RWPE1 (cell line): ENCODE results near the gene TBC1D13.
"Not testable (repeated sequence)": the region's sequence is repeated elsewhere in the genome, so short reads cannot be mapped to it uniquely, and the experiment has no call there.

Source experiments
- CTCF ChIA-PET: fragments of 350-600 bp; sonication (Branson Sonifier 250); formaldehyde crosslinking; extraction: SDS; loops from one replicate; lab custom pipeline; 2021; lab: Yijun Ruan, JAX
- POLR2A ChIA-PET: fragments of 400-600 bp; formaldehyde crosslinking; extraction: SDS; loops from one replicate; lab custom pipeline; 2020; ENCODE audit warnings: antibody characterized with exemption; ENCODE audit not compliant: low non-redundant PET; lab: Yijun Ruan, JAX
- DNase-seq: peaks from one replicate; pipeline ENCODE4 v3.0.0; 2012; ENCODE audit warnings: low spot score
- H3K27ac ChIP-seq: fragments of 450-650 bp; 2 replicates; pipeline ENCODE4 v1.5.1; 2017
- CTCF ChIP-seq: fragments of 450-650 bp; conservative IDR thresholded peaks from 2 replicates; pipeline ENCODE4 v1.5.1; 2017; ENCODE audit warnings: low read depth, mild to moderate bottlenecking

TBC1D13 gene

GRCh38 chr9:128771094-128771721 is 15.8 kb upstream of the TBC1D13 start:
- TF ChIP-seq CTCF, result no peak
- ChIA-PET POLR2A (interaction anchor here (0.7 kb wide), 1 partner anchor 18 kb away, joined by 4 read pairs; no protein-coding TSS in a partner anchor), CTCF (interaction anchor here (1.2 to 1.3 kb wide), 2 partner anchors 38 to 47 kb away, joined by 3 to 6 read pairs; no protein-coding TSS in a partner anchor)
- DNase-seq, result no peak
- peak overlapping the region; percentile 91 for H3K27ac ChIP-seq

- peak within 1 kb of the TSS; percentile 91 for H3K27ac ChIP-seq
- no peak for TF ChIP-seq CTCF
- peak; percentile 100 for DNase-seq
- ChIA-PET POLR2A (interaction anchor here (0.5 to 0.8 kb wide), 3 partner anchors 46 to 991 kb away, joined by 3 to 12 read pairs (median 9); partner anchors contain the start of gene ENDOG), CTCF (interaction anchor here (0.7 to 1.3 kb wide), 2 partner anchors 46 to 312 kb away, joined by 6 read pairs; no protein-coding TSS in a partner anchor)
Observed at GRCh38 chr9:128771745-128772519, 15.1 kb upstream of the TBC1D13 start, which contains the start of gene ZER1. Gene ZER1 (minus strand): TSS chr9:128771927. CDS start chr9:128755565, 16,362 bp downstream.

DNA sequence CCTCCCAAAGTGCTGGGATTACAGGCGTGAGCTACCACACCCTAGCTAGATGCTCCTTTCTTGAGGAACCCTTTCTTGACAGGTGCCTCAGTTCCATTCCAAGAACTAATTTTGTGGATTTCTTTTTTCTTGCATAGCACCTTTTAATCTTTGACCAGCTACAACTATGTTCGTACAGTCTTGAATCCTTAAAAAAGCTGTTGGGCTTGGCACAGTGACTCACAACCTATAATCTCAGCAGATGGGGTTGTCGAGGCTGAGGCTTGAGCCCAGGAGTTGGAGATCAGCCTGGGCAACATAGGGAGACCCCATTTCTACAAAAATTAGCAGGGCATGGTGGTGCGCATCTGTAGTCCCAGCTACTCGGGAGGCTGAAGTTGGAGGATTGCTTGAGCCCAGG is 14.0 kb upstream of the TBC1D13 start:
- ChIA-PET CTCF (interaction anchor here (0.7 kb wide), 3 partner anchors 10 to 250 kb away, joined by 3 to 4 read pairs (median 3); no protein-coding TSS in a partner anchor), POLR2A (interaction anchor here (0.8 kb wide), 1 partner anchor 45 kb away, joined by 3 read pairs; the partner anchor contains the start of gene ENDOG)
- TF ChIP-seq CTCF, result no peak
- DNase-seq, result no peak
- H3K27ac ChIP-seq, result peak overlapping the region; percentile 91; the same call in 1 of the 2 replicates

- no peak for DNase-seq
- no peak overlapping the region for H3K27ac ChIP-seq
- no peak for TF ChIP-seq CTCF
- ChIA-PET POLR2A (no interaction called here), CTCF (no interaction called here)
Observed at GRCh38 chr9:128774804-128775203, 12.2 kb upstream of the TBC1D13 start.

GRCh38 chr9:128780093-128780492 is 7.0 kb upstream of the TBC1D13 start:
- DNase-seq, CTCF ChIA-PET, POLR2A ChIA-PET, H3K27ac ChIP-seq: not testable (repeated sequence)

DNA sequence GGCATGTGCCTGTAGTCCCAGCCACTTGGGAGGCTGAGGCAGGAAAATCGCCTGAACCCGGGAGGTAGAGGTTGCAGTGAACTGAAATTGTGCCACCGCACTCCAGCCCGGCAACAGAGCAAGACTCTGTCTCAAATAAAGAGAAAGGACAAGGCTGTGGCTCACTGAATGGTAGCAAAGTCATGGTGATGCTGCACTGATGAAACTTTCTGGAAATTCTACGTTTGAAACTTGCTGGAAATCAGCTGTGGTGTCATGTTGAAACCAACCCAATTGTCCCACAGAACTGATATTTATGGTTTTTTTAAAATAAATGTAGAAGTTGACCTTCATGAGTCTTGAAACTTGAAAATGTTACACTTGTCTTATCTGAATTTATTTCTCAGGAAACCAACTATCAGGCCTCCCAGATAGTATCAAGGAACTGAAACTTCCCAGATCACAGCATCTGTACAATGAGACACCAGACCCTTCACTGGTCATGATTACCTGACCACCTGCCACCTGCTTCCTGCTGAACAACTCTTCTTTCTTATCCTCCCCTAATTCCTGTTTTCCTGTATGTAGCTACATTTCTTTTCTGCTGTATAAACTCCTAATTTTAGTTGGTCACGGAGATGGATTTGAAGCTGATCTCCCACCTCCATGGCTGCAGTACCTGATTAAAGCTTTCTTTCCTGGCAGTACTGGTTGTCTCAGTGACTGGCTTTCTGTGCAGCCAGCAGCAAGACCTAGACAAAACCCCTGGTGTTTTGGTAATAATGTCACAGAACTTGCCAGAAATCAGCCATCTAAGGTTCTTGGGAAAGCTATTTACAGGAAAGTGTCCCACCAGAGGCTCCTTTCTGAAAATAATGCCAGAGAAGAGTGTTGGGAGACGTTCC is 5.6 kb upstream of the TBC1D13 start:
- CTCF ChIA-PET, result no interaction called here

More for the DNA sequence above, 5.6 kb upstream of the TBC1D13 start:
- POLR2A ChIA-PET, result no interaction called here
- DNase-seq, result no peak
- no peak for TF ChIP-seq CTCF
- no peak overlapping the region for H3K27ac ChIP-seq
